Esophagus muscularis mucosa (tissue), 3 donors: ENCODE measurements around the gene LIMS1.

Source experiments
- CTCF ChIP-seq, 3 experiments: fragments of 200-600 bp in 2 of 3; fragments of 450-650 bp in 1 of 3; sonication (generic) in 2 of 3; IDR thresholded peaks; one replicate each; pipeline ENCODE4 v1.5.1; 2017 to 2019; ENCODE audit warnings: antibody characterized with exemption in 3 of 3, mild to moderate bottlenecking in 2 of 3, moderate library complexity in 1 of 3
- POLR2A ChIP-seq: fragments of 450-650 bp; IDR thresholded peaks from one replicate; pipeline ENCODE4 v1.6.1; 2017; ENCODE audit warnings: antibody characterized with exemption, moderate library complexity, mild to moderate bottlenecking, low read depth
- POLR2AphosphoS5 ChIP-seq, 2 donors: sonication (generic); formaldehyde crosslinking; IDR thresholded peaks; one replicate each; pipeline ENCODE4 v1.6.1; 2017; ENCODE audit warnings: antibody characterized with exemption in 2 of 2

GRCh38 chr2:108570416-108570815 lies 36.1 kb downstream of the LIMS1 start:
- TF ChIP-seq CTCF (IDR thresholded peaks at IDR 0.05), result no peak
- TF ChIP-seq POLR2AphosphoS5 (IDR thresholded peaks at IDR 0.05), result no peak
- TF ChIP-seq POLR2A, result no peak
